Stimulated activated CD4-positive, alpha-beta T cell treated with anti-CD3 and anti-CD28 coated beads, Interleukin-4, amount 100 ng/mL, for 24 hours (primary cell): ENCODE results near the gene GINS3.
"Not testable (repeated sequence)": the region's sequence is repeated elsewhere in the genome, so short reads cannot be mapped to it uniquely, and the experiment has no call there.

Experiments used
- DNase-seq: peaks from one replicate; pipeline ENCODE4 v3.0.0-alpha.2; 2020

GINS3 gene

GRCh38 chr16:58393138-58393504, 850 bp downstream of the GINS3 start:
- DNase-seq = no peak

DNA sequence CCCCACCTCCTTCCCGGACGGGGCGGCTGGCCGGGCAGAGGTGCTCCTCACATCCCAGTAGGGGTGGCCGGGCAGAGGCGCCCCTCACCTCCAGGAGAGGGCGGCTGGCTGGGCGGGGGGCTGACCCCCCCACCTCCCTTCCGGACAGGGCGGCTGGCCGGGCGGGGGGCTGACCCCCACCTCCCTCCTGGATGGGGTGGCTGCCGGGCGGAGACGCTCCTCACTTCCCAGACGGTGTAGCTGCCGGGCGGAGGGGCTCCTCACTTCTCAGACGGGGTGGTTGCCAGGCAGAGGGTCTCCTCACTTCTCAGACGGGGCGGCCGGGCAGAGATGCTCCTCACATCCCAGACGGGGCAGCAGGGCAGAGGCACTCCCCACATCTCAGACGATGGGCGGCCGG, 4.6 kb downstream of the GINS3 start:
- DNase-seq = not testable (repeated sequence)

GRCh38 chr16:58399718-58400633, 7.7 kb downstream of the GINS3 start:
- DNase-seq = no peak

- DNase-seq = not testable (repeated sequence)
These were observed 9.0 kb downstream of the GINS3 start for GRCh38 chr16:58401305-58401704.

- no peak for DNase-seq
These were observed 10.5 kb downstream of the GINS3 start for GRCh38 chr16:58402796-58403195.

DNA sequence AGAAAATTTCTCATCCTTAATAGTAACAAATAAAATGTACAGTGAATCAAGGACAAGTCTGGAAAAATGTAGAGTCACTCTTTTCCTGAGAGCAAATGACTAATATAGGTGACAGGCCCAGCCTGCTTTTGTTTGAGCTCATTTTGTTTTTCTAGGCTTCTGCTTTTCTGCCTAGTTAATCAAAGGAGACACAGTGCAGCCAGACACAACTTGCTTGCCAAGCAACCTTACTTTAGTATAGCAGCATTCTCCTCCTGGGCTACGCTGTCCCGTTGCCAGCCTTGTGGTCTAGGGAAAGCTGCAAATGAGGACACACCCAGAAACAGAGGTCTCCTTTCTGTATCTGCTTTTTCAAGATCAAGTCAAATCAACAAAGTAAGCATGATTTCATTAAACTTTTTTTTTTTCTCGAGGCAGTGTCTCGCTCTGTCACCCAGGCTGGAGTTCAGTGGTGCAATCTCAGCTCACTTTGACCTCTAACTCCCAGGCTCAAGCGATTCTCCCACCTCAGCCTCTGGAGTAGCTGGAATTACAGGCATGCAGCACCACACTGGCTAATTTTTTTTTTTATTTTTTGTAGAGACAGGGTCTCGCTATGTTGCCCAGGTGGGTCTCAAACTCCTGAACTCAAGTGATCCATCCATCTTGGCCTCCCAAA, 17.2 kb downstream of the GINS3 start:
- no peak for DNase-seq

DNA sequence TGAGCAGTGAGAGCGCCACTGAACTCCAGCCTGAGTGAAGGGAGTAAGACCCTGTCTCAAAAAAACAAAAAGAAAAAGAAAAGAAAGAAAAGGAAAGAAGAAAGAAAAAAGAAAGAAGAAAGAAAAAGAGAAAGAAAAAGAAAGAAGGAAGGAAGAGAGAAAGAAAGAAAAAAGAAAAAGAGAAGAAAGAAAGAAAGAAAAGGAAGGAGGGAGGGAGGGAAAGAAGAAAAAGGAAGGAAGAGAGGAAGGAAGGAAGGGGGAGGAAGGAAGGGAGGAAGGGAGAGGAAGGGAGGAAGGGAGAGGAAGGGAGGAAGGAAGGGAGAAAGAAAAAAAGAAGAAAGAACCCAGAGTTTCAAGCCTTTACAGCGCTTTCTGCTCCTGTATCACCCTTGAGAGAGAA, 19.1 kb downstream of the GINS3 start:
- DNase-seq = no peak

DNA sequence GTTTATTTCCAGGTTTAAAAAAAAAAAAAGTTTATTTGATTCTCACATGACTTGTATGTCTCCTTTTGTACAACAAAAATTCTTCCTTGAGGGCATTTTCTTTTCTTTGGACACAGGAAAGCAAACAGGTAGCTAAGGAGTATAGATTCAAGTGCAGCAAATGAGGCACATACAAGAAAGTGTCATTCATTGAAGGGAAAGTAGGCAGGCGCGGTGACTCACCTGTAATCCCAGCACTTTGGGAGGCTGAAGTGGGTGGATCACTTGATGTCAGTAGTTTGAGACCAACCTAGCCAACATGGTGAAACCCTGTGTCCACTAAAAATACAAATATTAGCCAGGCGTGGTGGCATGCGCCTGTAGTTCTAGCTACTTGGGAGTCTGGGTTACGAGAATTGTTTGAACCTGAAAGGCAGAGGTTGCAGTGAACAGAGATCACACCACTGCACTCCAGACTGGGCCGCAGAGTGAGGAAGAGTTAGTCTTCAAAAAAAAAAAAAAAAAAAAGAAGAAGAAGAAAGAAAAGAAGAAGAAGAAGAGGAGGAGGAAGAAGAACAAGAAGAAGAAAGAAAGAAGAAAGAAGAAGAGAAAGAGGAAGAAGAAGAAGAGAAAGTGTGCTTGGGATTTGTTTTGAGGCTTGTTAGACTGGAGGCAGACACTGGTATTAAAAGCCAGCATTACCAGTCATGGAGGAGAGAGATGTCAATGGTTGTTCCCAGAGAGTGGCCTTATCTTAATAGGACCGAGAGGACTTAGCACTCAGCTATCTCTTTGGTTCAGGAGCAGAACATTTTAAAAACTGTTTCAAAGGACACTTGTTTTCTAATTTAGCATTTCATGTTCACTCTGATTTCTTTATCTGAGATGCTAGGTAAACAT, 19.7 kb downstream of the GINS3 start:
- no peak for DNase-seq

- DNase-seq = not testable (repeated sequence)
These were observed 20.3 kb downstream of the GINS3 start for GRCh38 chr16:58412615-58412970.

- no peak for DNase-seq
These were observed 21.1 kb downstream of the GINS3 start for GRCh38 chr16:58413359-58413758.

DNA sequence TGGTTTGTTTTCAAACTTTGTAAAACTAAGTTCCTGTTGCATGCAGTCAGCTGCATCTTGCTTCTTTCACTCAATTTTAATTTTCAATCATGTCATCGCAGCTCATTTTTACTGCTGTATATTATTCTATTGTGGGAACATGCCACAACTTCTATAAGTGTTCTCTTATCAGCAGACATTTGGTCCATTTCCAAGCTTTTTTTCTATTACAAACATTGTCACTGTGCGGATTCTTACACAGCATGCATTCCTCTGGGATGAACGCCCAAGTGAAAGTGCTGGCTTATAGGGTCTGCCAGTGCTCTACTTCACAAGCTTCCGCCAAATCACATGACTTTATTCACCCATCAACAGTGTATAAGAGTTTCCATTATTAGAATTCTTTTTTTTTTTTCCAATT, 22.7 kb downstream of the GINS3 start:
- no peak for DNase-seq

- DNase-seq = not testable (repeated sequence)
These were observed 23.7 kb downstream of the GINS3 start for GRCh38 chr16:58415961-58416360.

GRCh38 chr16:58417035-58417434, 24.8 kb downstream of the GINS3 start:
- DNase-seq = no peak

DNA sequence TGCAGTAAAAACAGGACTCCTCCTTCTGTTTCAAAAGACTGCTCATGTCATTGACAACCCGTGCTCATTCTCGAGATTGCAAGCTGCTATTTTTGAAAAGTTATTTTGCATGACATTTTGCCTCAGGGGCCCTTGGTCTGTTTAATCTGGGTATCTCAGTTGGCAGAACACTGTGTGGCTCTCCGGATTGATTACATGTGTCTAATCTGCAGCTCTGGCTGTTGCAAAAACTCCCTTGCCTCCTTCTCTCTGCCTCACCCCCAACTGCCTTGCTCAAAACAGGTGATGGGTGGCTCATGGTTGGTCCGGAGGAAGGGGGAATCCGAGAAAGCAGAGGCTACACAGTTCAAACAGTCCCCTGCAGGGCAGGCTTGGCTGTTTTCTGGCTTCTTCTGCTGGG, 25.3 kb downstream of the GINS3 start:
- DNase-seq = no peak

DNA sequence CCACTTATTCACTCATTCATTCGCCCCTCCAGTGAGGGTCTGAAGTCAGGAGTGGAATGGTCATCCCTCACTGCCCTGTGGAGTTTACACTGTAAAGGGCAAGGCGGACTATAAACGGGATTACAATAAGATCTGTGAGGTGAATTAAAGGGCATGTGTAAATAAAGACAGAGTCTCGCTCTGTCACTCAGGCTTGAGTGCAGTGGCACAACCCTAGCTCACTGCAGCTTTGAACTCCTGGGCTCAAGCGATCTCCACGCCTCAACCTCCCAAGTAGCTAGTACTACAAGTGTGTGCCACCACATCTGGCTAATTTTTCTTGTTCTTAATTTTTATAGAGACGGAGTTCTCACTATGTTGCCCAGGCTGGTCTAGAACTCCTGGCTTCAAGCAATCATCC, 25.8 kb downstream of the GINS3 start:
- DNase-seq = no peak

GRCh38 chr16:58418601-58419000, 26.3 kb downstream of the GINS3 start:
- DNase-seq = no peak

DNA sequence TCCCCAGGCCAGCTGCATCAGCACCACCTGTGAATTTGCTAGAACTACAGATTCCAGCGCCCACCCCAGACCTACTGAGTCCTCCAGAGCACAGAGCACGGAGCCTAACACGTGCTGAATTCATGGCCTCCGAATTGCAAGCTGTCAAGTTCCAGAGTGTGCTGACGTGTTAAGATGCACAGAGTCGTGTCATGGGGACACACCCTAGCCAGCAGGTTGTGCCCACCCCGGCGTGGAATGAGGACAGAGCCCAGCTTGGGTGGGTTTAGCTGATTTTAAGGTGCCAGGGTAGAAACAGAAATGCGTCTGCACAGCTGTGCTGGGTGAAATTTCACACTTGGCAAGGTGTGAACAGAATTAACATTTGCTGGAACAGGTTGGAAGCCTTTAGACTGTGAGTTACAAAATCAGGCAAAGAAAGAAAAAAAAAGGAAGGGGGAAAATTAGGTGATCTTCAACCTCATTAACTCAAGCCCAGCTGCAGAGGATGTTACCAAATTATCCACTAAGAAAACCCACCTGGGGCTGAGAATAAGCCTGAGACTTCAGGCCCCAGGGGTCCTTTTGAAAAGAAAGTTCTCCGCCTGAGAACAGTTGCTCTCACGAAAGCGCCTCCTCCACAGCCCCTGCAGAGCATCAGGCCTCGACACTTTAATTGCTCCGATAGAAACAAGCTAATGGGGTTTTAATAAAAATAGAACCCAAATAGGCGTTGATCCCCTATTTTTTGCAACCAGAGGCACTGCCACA, 27.1 kb downstream of the GINS3 start:
- DNase-seq = no peak

GRCh38 chr16:58421059-58421458, 28.8 kb downstream of the GINS3 start:
- DNase-seq = no peak

DNA sequence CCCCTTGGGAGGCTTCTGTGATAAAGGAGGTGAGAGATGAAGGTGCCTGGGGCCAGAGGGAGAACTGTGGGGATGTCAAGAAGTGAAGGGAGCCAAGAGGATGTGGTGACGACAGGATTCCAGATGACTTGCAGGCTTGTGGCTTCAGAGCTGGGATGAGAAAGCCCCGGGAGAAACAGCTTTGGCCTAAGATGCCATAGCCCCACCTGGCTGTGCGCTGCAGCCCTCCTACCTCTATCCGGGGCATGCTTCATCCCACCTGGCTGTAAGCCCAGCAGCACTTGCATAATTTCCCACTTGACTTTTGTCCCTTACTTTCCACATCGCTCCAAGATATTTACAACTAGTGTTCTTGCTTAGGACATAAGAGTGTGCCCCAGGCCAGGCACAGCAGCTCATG, 29.3 kb downstream of the GINS3 start:
- DNase-seq = no peak

GRCh38 chr16:58422809-58423208, 30.5 kb downstream of the GINS3 start:
- DNase-seq = no peak

DNA sequence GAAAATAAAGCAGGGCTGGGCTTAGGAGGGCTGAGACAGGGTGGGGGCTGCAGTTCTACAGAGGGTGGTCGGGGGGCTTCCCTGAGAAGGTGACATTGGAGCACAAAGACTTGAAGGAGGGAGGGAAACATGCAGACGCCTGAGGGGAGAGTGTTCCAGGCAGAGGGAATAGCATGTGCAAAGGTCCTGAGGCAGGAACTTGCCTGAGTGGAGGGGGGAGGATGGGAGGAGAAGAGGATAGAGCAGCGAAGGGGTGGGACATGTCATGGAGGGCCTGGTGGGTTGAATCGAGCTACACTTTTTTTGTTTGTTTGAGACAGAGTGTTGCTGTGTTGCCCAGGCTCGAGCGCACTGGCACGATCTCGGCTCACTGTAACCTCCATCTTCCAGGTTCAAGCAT, 33.0 kb downstream of the GINS3 start:
- DNase-seq = no peak

GRCh38 chr16:58425756-58426494, 33.7 kb downstream of the GINS3 start:
- DNase-seq = no peak
